K562 (cell line): ENCODE measurements around the gene STX11. TPM values are rescaled to one million over a fixed set of nuclear protein-coding genes. Genes with fewer than 3 reads are reported as not detected.
A peak's percentile ranks its signal among the peaks of the same experiment; 100 is the strongest.

Source experiments
- AFF1 ChIP-seq, 2 experiments: fragments of 450-650 bp; IDR thresholded peaks; 2 replicates each; pipeline ENCODE4 v1.6.1; 2018; ENCODE audit warnings: mild to moderate bottlenecking in 2 of 2, low read depth in 1 of 2; ENCODE audit not compliant: partially characterized antibody in 2 of 2
- ATF1 ChIP-seq, 2 experiments: fragments of 450-650 bp in 1 of 2; IDR thresholded peaks; 2 replicates each; pipeline ENCODE4 v1.6.1; 2016; ENCODE audit warnings: missing compliant biosample characterization in 1 of 2, missing genetic modification characterization in 1 of 2
- ATF7 ChIP-seq: fragments of 450-650 bp; IDR thresholded peaks from 2 replicates; pipeline ENCODE4 v1.7.1; 2014; ENCODE audit warnings: mild to moderate bottlenecking, moderate library complexity
- CBX3 ChIP-seq, 2 experiments: IDR thresholded peaks; 1 replicate in 1 of 2; 2 replicates in 1 of 2; pipeline ENCODE4 v1.6.1; 2012; ENCODE audit warnings: inconsistent platforms in 2 of 2, low read length in 2 of 2, borderline replicate concordance in 1 of 2, control low read depth in 1 of 2
- E2F6 ChIP-seq, 2 experiments: IDR thresholded peaks; 2 replicates each; pipeline ENCODE4 v1.6.1; 2011; ENCODE audit warnings: borderline replicate concordance in 1 of 2, control low read depth in 1 of 2, low read depth in 1 of 2, low read length in 1 of 2, mild to moderate bottlenecking in 1 of 2, mixed read lengths in 1 of 2, moderate library complexity in 1 of 2; ENCODE audit not compliant: insufficient read depth in 1 of 2, insufficient read length in 1 of 2, poor library complexity in 1 of 2, severe bottlenecking in 1 of 2; ENCODE audit errors: extremely low read depth in 1 of 2
- GABPA ChIP-seq: fragments of 200-800 bp; sonication (Bioruptor generic); conservative IDR thresholded peaks from 2 replicates; pipeline ENCODE4 v1.6.1; 2016; ENCODE audit warnings: low read depth, missing genetic modification characterization, missing compliant biosample characterization
- GABPB1 ChIP-seq: sonication (generic); formaldehyde crosslinking; IDR thresholded peaks from 2 replicates; pipeline ENCODE4 v1.8.0; 2022; ENCODE audit warnings: mild to moderate bottlenecking, missing genetic modification reagents
- LCOR ChIP-seq: sonication (generic); formaldehyde crosslinking; IDR thresholded peaks from 2 replicates; pipeline ENCODE4 v1.8.0; 2022; ENCODE audit warnings: mild to moderate bottlenecking, missing genetic modification reagents
- MAFG ChIP-seq: fragments of 450-650 bp; conservative IDR thresholded peaks from 2 replicates; pipeline ENCODE4 v1.6.1; 2016; ENCODE audit warnings: missing genetic modification characterization, missing compliant biosample characterization
- MECOM ChIP-seq: fragments of 250-450 bp; sonication (Bioruptor Pico); IDR thresholded peaks from 2 replicates; pipeline ENCODE4 v1.8.0; 2022; ENCODE audit warnings: inconsistent platforms
- NR4A1 ChIP-seq, 2 experiments: fragments of 250-450 bp in 1 of 2; fragments of 450-650 bp in 1 of 2; sonication (Bioruptor Pico) in 1 of 2; IDR thresholded peaks; 2 replicates each; pipeline versions ENCODE4 v1.4.0 to v1.6.1; 2016 to 2020; ENCODE audit warnings: mild to moderate bottlenecking in 2 of 2, missing compliant biosample characterization in 1 of 2, missing genetic modification characterization in 1 of 2, moderate library complexity in 1 of 2
- PBX2 ChIP-seq, 2 experiments: IDR thresholded peaks in 1 of 2; conservative IDR thresholded peaks in 1 of 2; 2 replicates each; pipeline ENCODE4 v1.6.1; 2016; ENCODE audit warnings: low read depth in 2 of 2, mild to moderate bottlenecking in 1 of 2, missing compliant biosample characterization in 1 of 2, missing genetic modification characterization in 1 of 2, moderate library complexity in 1 of 2
- POLR2H ChIP-seq: IDR thresholded peaks from 2 replicates; pipeline ENCODE4 v1.6.1; 2016; ENCODE audit warnings: missing genetic modification characterization, low read depth, mild to moderate bottlenecking, control low read depth, missing compliant biosample characterization, moderate library complexity
- PRPF4 ChIP-seq: fragments of 200-400 bp; formaldehyde crosslinking; IDR thresholded peaks from one replicate; pipeline ENCODE4 v1.6.1; 2017; ENCODE audit warnings: low read length, low read depth, mild to moderate bottlenecking; ENCODE audit not compliant: insufficient read depth, poor library complexity, severe bottlenecking
- RFX7 ChIP-seq: fragments of 250-450 bp; sonication (Bioruptor Pico); IDR thresholded peaks from 2 replicates; pipeline ENCODE4 v1.5.1; 2021; ENCODE audit warnings: mild to moderate bottlenecking
- SNRNP70 ChIP-seq: fragments of 200-400 bp; formaldehyde crosslinking; optimal IDR thresholded peaks from 2 replicates; pipeline ENCODE3; 2017; ENCODE audit warnings: low read depth, low read length
- SOX6 ChIP-seq: fragments of 450-650 bp; IDR thresholded peaks from 2 replicates; pipeline ENCODE4 v1.6.1; 2014; ENCODE audit warnings: mild to moderate bottlenecking
- polyA plus RNA-seq, 8 experiments: library from polyadenylated mRNA; depleted of rRNA in 4 of 8; stranded (reverse) in 5 of 8; unstranded in 3 of 8; fragments of >200 nt; fragmentation: Nextera tagmentation in 2 of 8; fragmentation: Illumina TruSeq in 1 of 8; extraction: Ambion mirVana in 2 of 8; extraction: Trizol in 1 of 8; gene quantifications; 2 replicates each; pipeline versions ENCODE4 v1.2.1 to v1.2.3, GENCODE V29; 2011 to 2014; ENCODE audit warnings: inconsistent platforms in 1 of 8, missing spikeins in 1 of 8
- total RNA-seq, 7 experiments: library from RNA; depleted of rRNA in 6 of 7; stranded (reverse); fragments of >200 nt in 6 of 7; fragmentation: Illumina TruSeq in 2 of 7; extraction: Trizol in 2 of 7; gene quantifications; 2 replicates each; pipeline versions ENCODE4 v1.2.1 to v1.2.3, GENCODE V29; 2011 to 2021; ENCODE audit warnings: low replicate concordance in 1 of 7

STX11 gene
- total and polyA plus RNA-seq, 9 of the 15 experiments (the other 6 are each of a cell fraction or from before 2014, with no cell fraction given): 0.06 to 0.73 (median 0.40) TPM

DNA sequence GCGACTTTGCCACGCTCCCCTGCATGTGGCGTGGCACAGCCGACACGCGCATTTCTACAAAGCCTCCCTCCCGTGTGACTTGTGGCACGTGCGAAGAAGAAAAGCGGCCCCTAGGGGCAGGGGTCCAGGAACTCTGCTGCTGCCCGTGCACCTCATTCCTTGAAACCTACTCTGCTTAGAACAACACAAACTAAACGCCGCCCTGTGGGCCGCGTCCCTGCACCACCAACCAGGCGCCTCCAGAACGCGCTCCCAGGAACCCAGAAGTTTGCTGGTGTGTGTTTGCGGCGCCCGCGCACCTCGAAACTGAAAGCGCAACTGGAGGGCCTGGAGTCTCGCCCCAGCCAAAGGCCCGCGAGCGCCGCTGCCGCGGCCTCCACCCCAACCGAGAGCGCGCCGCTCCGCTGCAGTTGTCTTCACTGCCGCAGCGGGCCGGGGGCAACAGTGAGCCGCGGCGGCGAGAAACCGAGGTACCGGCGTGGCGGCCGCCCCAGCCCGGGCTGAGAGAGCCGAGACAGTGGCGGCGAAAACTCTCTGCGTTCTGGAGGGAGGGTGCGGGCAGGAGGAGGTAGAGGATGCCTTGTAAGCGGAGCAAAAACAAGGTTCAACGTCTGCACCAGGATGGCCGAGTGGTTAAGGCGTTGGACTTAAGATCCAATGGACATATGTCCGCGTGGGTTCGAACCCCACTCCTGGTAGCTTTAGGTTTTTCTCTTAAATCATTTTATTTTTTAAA, 65.8 kb downstream of the STX11 start (continued):
- TF ChIP-seq AFF1 (IDR thresholded peaks at IDR 0.05; ENCODE audit: low read depth in 1 of 2, partially characterized antibody in 2 of 2) (peak in 1 of 2 experiments; percentile 82), SNRNP70 (no peak), GABPB1 (CRISPR knock-in tag) (peak; percentile 81), PBX2 (CRISPR knock-in tag; IDR thresholded peaks at IDR 0.05; ENCODE audit: low read depth) (no peak), PBX2 (tag; conservative IDR thresholded peaks at IDR 0.05; ENCODE audit: low read depth) (0 out of 2 replicates have a peak, but pooled peaks have one; percentile 25), GABPA (tag) (no peak), RFX7 (no peak), POLR2H (tag) (peak; percentile 100), MECOM (CRISPR knock-in tag) (no peak), CBX3 (IDR thresholded peaks at IDR 0.05; ENCODE audit: borderline replicate concordance in 1 of 2, low read length in 2 of 2) (peak in 1 of 2 experiments; percentile 91; a peak in 2 of 3 replicates), PRPF4 (peak; percentile 54), SOX6 (peak; percentile 35; the same call in 1 of the 2 replicates), ATF7 (peak; percentile 70; the same call in 1 of the 2 replicates), LCOR (peak; percentile 80; the same call in 1 of the 2 replicates), ATF1 (CRISPR knock-in tag; IDR thresholded peaks at IDR 0.05) (peak; percentile 16; the same call in 1 of the 2 replicates), ATF1 (tag; IDR thresholded peaks at IDR 0.05) (peak; percentile 75), NR4A1 (CRISPR knock-in tag; IDR thresholded peaks at IDR 0.05) (no peak), NR4A1 (tag; IDR thresholded peaks at IDR 0.05) (peak; percentile 67; the same call in 1 of the 2 replicates), E2F6 (IDR thresholded peaks at IDR 0.05; ENCODE audit: borderline replicate concordance in 1 of 2, extremely low read depth in 1 of 2, insufficient read depth in 1 of 2, insufficient read length in 1 of 2, low read depth in 1 of 2, low read length in 1 of 2, poor library complexity in 1 of 2, severe bottlenecking in 1 of 2) (peak; percentile 92 to 95), MAFG (tag) (no peak)
